HG03457 (cell line): Measurements from ENCODE around the gene PGM2.

ENCODE experiments used
- ATAC-seq: cut with Tn5 transposase; IDR thresholded peaks from one replicate; pipeline ENCODE4 v1.9.1; 2021; ENCODE audit warnings: moderate number of reproducible peaks; ENCODE audit not compliant: unreplicated experiment

PGM2 gene

DNA sequence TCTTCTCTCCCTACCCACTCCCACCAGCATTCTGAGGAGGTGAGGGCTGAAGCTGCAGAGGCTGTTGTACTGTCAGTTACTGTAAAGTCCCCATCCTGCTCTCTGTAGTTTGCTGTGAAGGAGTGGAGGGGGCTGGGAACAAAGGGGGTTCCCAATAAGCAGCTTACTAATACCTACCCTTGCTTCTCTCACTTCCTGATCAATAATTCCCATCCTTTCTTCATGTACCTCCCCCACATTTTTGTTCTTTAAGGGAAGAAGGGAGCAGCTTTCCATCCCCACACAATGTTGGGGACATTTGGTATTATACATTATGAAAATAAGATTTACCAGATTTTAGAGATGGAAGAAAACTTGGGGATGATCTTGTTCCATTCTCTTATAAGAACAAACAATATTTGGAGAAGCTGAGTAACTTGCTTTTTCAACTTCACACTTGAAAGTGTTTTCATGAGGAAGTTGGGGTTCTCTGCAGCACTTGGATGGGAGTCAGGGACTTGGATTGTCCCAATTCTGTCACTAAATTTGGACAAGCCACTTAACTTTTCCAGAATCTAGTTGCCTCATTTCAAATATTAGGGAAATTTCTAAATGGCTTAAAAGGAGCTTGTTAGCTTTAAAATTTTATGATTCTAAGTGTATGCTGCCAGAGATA, 69.8 kb downstream of the PGM2 start:
- no peak for ATAC-seq

DNA sequence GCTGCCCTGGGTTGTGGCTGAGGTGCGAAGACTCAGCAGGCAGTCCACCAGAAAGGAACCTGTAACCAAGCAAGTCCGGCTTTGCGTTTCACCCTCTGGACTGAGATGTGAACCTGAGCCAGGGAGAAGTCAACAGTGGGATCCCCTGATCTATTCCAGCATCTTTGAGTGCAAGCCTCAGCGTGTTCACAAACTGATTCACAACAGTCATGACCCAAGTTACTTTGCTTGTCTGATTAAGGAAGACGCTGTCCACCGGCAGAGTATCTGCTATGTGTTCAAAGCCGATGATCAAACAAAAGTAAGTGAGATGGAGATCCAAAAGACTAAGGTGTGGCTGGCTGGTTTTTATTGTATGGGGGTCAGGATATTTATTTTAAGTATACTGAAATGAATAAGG, 75.7 kb downstream of the PGM2 start:
- no peak for ATAC-seq

DNA sequence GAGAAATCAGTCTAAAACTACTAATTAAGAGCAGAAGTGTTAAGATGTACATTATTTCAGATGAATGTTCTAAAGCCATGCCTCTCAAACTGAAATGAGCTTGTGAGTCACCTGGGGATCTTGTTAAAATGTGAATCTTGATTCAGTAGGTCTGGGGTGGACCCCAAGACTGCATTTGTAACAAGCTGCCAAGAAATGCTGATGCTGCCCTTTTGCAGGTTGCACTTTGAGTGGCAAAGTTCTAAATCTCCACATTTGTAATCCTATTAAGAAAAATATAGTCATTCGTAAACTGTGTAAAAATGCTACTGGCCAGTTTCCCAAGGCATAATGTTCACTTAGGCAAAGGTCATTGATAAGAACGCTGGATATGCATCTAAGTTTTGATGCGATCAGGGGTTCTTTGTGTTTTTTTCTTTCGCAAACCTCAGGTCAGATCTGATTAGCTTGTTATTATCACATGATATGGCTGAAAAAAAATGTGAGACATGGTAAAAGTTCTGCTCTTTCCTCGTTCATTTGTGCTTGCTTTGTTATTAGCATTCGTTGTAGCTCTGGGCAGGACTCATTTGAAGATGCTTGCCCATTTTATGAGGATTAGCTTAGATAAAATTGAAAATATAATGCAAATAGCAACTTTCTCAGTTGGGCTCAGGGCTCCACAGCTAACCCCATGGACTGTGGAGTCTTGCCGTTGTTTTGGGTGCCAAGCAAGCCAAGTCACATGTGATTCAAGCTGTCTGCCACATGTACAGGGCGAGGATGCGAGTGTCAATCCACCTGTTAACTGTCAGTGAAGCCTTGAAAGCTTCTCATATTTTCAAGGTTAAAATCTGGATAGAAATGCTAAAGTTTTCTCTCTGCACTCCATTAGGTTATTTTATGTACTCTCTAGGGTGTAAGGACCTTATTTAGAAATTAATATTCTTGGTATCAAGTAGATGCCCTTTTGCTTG, 76.5 kb downstream of the PGM2 start:
- ATAC-seq, result no peak

DNA sequence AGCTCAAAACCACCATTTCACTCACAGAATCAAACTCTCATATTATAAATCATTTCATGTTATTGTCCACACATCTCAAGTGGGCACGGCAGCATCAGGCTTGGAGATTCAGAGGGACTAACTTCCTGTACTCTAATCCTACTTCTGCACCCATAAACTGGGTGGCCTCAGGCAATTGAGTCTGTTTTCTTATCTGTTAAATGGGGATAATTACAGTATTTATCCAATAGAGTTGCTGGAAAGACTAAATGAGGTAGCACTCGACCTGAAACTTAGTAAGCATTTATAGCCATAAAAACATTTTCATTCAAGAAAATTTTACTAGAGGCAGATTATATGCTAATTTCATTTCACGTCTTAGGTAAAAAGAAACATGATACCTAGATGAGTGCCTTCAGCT, 77.4 kb downstream of the PGM2 start:
- no peak for ATAC-seq

DNA sequence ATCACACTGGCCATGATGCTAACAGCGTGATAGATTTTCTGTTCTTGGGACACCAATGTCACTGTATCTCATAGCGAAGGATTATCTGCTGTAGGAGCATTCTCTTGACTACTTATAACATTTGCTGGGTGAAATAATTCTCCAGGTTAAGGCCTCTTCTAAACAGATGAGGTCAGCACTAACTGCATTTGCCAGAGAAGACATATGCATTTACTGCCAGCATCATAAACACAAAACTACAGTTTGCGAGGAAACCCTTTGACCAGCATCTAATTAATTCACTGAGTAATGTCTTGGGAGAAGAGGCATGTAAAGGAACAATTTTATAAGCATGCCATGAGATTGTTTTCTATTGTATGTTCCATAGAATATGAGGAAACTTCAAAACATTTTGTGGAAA, 78.3 kb downstream of the PGM2 start:
- no peak for ATAC-seq

DNA sequence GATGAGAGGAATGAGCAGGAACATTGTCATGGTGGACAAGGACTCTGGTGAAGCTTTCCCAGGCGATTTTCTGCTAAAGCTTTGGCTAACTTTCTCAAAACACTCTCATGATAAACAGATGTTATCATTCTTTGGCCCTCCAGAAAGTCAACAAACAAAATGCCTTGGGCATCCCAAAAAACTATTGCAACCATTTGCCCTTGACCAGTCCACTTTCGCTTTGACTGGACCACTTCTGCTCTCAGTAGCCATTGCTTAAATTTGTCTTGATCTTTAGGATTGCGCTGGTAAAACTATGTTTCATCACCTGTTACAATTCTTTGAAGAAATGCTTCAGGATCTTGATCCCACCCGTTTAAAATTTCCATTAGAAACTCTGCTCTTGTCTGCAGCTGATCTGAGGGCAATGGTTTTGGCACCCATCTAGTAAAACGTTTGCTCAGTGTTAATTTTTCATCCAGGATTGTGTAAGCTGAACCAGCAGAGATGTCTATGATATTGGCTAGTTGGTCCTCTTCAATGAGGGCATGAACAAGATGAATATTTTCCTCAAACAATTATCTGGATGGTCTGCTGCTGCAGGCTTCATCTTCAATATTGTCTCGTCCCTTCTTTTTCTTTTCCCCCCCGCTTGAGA, 79.2 kb downstream of the PGM2 start:
- no peak for ATAC-seq

DNA sequence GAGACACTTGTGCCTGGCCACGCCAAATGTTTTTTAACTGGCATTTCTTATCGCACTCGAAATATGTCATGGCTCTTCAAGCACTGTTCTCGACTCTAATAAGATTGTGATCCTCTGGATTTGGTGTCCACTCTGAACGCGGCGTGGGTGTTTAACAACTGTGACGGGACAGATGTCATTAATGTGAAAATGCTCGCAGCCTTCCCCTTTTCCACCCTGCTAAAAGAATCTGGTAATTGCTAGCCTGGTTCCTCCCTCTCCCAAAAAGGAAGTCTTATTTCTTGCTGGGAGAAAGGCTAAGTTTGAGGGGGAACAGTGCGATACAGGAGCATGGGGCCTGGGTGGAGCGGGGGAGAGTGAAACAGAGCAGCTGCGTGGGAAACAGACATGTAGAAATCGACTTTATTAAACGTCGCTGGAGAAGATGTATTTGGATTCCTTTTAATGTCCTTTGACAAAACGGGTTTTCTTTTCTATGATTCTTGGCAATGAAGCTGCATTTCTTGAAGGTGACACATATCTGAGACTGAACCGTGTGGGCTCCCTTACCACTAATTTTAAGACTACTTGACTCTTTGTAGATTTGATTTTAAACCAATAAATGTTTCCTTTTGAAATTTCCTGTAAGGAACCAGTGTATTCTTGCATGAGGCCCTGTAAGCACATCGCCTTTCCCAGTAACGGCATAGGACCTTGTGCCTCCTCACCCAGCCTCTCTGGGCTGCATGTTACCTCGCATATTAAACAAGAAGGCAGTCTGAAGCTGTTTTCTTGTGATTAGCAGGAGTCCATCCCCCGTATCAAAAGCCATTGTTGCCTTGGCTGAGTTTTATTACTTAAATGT, 82.2 kb downstream of the PGM2 start:
- no peak for ATAC-seq

DNA sequence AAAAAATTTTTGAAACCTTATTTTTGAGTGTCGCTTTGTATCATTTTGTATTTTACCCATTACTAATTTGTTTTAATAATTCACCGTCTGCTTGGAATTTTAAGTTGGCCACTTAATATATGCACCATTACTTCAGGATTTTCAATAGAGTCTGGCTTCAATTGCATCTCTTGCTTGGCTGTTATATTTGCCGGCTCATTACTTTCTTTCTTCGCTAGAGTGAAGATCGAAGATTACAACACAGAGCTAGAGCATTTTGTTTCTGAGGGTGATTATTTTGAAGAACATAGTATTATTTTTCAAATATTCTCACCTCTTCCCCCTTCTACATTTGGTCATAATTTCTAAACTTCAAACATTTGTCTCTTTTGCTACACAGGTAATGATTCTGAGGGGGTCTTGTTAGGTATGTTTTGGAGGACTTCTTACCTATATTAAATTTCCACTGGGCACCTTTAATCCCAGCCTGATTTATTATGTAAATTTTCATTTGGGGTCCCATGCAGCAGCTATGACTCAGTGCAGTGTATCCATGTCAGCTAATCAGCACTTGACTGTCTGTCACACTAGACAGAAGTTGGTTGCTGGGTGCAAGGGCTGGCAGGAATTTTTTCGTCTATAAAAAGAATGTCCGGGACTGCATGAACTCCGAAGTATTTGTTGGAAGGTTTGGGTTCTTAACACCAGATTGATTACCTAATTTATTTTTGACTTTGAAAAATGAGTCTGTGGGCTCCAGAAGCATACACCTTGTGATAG, 83.0 kb downstream of the PGM2 start:
- ATAC-seq, result no peak

DNA sequence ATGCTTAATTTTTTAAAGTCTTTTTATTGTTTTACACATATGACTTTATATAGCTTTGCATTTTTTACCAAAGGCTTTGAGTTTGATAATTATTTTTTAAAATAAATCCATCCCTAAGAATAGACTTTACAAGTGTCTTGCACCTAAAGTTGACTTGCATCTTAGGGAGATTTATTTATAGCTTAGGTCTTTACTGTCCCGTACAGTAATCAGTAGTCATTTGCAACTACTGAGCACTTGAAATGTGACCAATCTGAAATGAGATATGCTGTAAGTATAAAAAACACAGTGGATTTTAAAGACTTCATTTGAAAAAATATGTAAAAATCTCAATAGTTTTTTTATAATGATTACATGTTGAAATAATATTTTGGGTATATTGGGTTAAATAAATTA, 83.6 kb downstream of the PGM2 start:
- ATAC-seq, result no peak
